NCI-H2081 treated with DMSO at 0.1 percent for 48 hours (cell line): Measurements from ENCODE around the gene TAF6.
"Not testable (repeated sequence)": the region's sequence is repeated elsewhere in the genome, so short reads cannot be mapped to it uniquely, and the experiment has no call there.

Experiments
- DNase-seq: peaks from one replicate; lab custom pipeline; 2025; lab: John Stamatoyannopoulos, UW

TAF6 gene

GRCh38 chr7:100152404-100152803 lies 33.2 kb upstream of the TAF6 start:
- DNase-seq, result no peak

- peak; percentile 99 for DNase-seq
Measured at GRCh38 chr7:100148559-100149328, 29.6 kb upstream of the TAF6 start, which contains the start of gene LAMTOR4. LAMTOR4 (plus strand) TSS chr7:100148918; CDS start chr7:100148973, 55 bp downstream.

GRCh38 chr7:100148225-100148558 lies 29.0 kb upstream of the TAF6 start:
- no peak for DNase-seq

GRCh38 chr7:100147278-100147677 lies 28.1 kb upstream of the TAF6 start:
- DNase-seq, result no peak

- DNase-seq, result not testable (repeated sequence)
Measured at GRCh38 chr7:100146350-100146749, 27.2 kb upstream of the TAF6 start.

GRCh38 chr7:100142461-100142860 lies 23.3 kb upstream of the TAF6 start:
- DNase-seq, result no peak

GRCh38 chr7:100141555-100141949 lies 22.4 kb upstream of the TAF6 start:
- no peak for DNase-seq

GRCh38 chr7:100137851-100138760 lies 18.9 kb upstream of the TAF6 start:
- DNase-seq, result no peak

- peak; percentile 44 for DNase-seq
Measured at GRCh38 chr7:100132697-100133151, 13.6 kb upstream of the TAF6 start.

- DNase-seq, result no peak
Measured at GRCh38 chr7:100132126-100132525, 13.0 kb upstream of the TAF6 start.

- peak; percentile 55 for DNase-seq
Measured at GRCh38 chr7:100130608-100131453, 11.7 kb upstream of the TAF6 start.

GRCh38 chr7:100130220-100130607 lies 11.1 kb upstream of the TAF6 start:
- DNase-seq, result not testable (repeated sequence)

- no peak for DNase-seq
Measured at GRCh38 chr7:100128637-100128963, 9.4 kb upstream of the TAF6 start.

GRCh38 chr7:100127866-100128636 lies 8.9 kb upstream of the TAF6 start:
- no peak for DNase-seq

GRCh38 chr7:100126931-100127865 lies 8.0 kb upstream of the TAF6 start, which contains the start of gene MBLAC1:
MBLAC1 (plus strand) TSS chr7:100126967; CDS start chr7:100127396, 429 bp downstream.
- peak; percentile 68 for DNase-seq

GRCh38 chr7:100126239-100126930 lies 7.2 kb upstream of the TAF6 start:
- no peak for DNase-seq

GRCh38 chr7:100124301-100125230 lies 5.4 kb upstream of the TAF6 start:
- DNase-seq, result no peak

GRCh38 chr7:100122568-100122967 lies 3.4 kb upstream of the TAF6 start:
- no peak for DNase-seq
